PC-9 (cell line): Measurements from ENCODE around the gene SACM1L.

Source experiments
- CTCF ChIP-seq: fragments of 200-600 bp; sonication (generic); conservative IDR thresholded peaks from 2 replicates; pipeline ENCODE4 v1.6.1; 2017; ENCODE audit warnings: mixed run types, antibody characterized with exemption, mild to moderate bottlenecking, moderate library complexity
- EZH2 ChIP-seq: fragments of 200-600 bp; sonication (generic); IDR thresholded peaks from 2 replicates; pipeline ENCODE4 v1.8.0; 2017; ENCODE audit warnings: antibody characterized with exemption, low read depth

- TF ChIP-seq EZH2 (no peak), CTCF (no peak)
These were observed 84.7 kb downstream of the SACM1L start for GRCh38 chr3:45773714-45774449.
